T47D (cell line): Measurements from ENCODE around the gene MUS81.
"Not testable (repeated sequence)": the region's sequence is repeated elsewhere in the genome, so short reads cannot be mapped to it uniquely, and the experiment has no call there.

Source experiments
- DNase-seq, 2 experiments: peaks; one replicate each; pipeline versions ENCODE4 v3.0.0 to v3.0.0-alpha.2; 2011 to 2012; ENCODE audit warnings: low read depth in 1 of 2, low spot score in 1 of 2
- JUND ChIP-seq: IDR thresholded peaks from 2 replicates; pipeline ENCODE4 v1.6.1; 2012; ENCODE audit warnings: low read depth
- in situ Hi-C: cut with HindIII; loops from 2 replicates; pipeline ENCODE4 v1.10.0; 2016; ENCODE audit warnings: low sequenced_read_pairs, low pct_unique_long_range_greater_than_20kb

Gene MUS81

DNA sequence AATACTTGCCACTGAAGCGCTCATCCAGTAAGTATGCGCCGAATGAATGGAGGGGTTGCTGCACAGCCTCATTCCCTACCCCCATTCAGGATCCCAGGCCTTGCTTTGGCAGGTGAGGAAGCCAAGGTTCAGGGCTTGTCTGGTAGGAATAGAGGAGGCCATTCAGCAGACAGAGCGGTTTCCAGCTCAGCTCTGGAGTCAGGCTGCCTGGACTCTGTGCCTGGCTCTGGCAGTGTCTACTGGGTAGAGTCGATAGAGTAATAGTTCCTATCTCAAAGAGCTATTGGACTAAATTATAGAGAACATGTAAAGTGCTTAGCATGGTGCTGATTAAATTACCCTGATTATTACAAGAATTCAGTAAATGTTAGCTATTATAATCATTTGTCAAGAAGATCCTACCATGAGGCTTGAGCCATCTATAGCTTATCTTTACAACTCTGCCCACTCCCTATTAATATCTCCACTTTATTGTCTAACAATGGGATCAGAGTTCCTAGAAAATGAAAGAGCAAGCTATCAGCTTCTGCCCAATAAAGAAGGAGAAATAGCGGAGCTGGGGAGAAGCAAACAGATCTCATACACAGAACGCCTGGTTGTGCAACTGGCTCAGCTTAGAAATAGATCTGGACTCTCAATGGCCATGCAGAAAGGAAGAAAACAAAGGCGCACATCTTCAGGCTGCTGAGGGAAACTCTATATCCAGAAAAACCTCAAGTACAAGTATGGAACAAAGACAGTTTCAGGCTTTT lies 33.1 kb upstream of the MUS81 start:
- TF ChIP-seq JUND, result no peak
- in situ Hi-C loops, result no loop called here
- DNase-seq, result no peak

DNA sequence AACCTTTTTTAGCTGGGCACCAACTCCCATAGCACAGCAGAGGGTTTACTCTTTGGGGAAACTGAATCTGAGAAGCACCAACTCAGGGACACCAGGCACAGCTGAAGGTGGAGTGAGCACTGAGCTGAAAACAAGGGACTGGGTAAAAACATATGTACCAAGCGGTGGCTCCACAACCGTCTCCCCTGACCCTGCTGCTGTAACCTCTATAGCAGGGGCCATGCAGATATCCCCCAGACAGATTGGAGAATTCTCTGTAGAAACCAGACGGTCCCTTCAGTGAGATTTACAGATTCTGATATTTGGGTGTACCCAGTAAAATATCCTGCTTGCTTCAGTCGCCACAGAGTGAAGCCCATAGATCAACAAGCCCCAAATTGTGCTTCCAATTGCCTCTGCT lies 30.8 kb upstream of the MUS81 start:
- in situ Hi-C loops, result no loop called here
- no peak for DNase-seq
- TF ChIP-seq JUND, result no peak

GRCh38 chr11:65832231-65832630 lies 28.0 kb upstream of the MUS81 start:
- in situ Hi-C loops, DNase-seq: not testable (repeated sequence)

DNA sequence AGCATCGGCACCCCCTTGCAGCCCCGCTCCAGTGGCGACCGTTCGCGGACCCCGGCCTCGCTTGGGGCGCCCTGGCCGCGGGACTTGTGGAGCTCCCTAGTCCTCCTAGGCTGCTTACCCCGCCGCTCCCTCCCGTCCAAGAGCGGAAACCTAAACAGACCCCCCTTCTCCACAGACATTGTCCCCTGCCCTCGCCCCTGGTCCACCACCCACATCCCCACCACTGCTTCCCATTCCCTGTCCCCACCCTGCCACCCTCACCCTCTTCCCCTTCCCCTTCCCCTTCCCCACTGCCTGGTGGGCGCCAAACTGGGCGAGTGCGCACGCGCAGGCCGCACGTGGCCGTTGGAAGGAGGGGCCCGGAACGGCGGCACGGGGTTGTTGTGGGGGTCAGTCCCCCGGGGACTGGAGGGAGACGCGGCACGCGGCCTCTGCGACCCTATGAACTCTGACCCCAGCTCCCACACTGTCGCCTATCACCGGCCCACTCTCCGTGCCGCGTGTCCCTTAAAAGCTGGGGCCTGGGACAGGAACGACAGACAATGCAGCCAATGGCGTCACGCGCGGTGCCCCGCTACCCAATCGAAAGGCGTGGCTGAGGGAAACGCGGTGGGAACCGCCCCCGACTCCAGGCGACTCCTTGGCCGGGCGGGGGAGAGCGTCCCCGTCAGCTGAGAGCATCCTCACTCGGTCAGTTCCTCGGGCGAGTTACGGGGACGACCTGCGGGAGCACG lies 26.8 kb upstream of the MUS81 start, which contains the start of gene SNX32:
TSS of gene SNX32 (plus strand) at position 667 of the 734 bp plus-strand sequence. CDS start 103 bp downstream, outside the sequence.
- TF ChIP-seq JUND, result no peak
- in situ Hi-C loops, result no loop called here
- no peak for DNase-seq

- in situ Hi-C loops, result no loop called here
These were observed 26.0 kb upstream of the MUS81 start for GRCh38 chr11:65834202-65834601.

GRCh38 chr11:65842144-65842543 lies 18.1 kb upstream of the MUS81 start:
- in situ Hi-C loops, result no loop called here
- no peak for TF ChIP-seq JUND
- peak in 1 of 2 experiments; percentile 24 for DNase-seq

More at GRCh38 chr11:65834202-65834601, 26.0 kb upstream of the MUS81 start:
- TF ChIP-seq JUND, result no peak
- DNase-seq, result no peak

- in situ Hi-C loops, result no loop called here
- peak in 1 of 2 experiments; percentile 58 for DNase-seq
- no peak for TF ChIP-seq JUND
These were observed 16.4 kb upstream of the MUS81 start for GRCh38 chr11:65843811-65844210.

- in situ Hi-C loops, result no loop called here
- no peak for TF ChIP-seq JUND
- no peak for DNase-seq
These were observed 15.9 kb upstream of the MUS81 start for GRCh38 chr11:65844231-65844872.

DNA sequence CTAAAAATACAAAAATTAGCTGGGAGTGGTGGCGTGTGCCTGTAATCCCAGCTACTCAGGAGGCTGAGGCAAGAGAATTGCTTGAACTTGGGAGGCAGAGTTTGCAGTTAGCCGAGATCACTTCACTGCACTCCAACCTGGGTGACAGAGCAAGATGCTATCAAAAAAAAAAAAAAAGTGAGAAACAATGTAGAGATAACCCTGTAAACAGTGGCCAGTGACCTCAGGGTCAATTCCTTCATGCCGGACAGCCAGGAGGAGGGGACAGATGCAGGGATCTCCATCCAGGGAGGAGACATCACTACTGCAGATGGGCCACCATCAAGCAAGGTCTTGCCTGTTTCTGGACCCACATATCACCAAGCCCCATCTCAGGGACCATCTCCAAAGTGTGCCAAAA lies 12.5 kb upstream of the MUS81 start:
- DNase-seq, result no peak
- TF ChIP-seq JUND, result no peak
- in situ Hi-C loops, result no loop called here

DNA sequence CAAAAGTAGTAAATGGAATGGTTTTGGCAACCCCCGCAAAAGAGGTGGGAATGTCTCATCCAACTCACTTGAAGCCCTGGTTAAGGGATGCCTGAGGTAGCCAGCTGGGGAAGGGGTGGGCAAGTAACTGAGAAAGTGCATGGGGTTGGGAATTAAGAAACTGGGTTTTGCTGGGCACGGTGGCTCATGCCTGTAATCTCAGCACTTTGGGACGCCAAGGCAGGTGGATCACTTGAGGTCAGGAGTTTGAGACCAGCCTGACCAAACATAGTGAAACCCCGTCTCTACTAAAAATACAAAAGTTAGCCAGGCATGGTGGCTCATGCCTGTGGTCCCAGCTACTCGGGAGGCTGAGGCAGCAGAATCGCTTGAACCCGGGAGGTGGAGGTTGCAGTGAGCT lies 11.5 kb upstream of the MUS81 start:
- in situ Hi-C loops, DNase-seq: not testable (repeated sequence)

GRCh38 chr11:65849366-65849765 lies 10.9 kb upstream of the MUS81 start:
- no peak for TF ChIP-seq JUND
- in situ Hi-C loops, result no loop called here
- no peak for DNase-seq

DNA sequence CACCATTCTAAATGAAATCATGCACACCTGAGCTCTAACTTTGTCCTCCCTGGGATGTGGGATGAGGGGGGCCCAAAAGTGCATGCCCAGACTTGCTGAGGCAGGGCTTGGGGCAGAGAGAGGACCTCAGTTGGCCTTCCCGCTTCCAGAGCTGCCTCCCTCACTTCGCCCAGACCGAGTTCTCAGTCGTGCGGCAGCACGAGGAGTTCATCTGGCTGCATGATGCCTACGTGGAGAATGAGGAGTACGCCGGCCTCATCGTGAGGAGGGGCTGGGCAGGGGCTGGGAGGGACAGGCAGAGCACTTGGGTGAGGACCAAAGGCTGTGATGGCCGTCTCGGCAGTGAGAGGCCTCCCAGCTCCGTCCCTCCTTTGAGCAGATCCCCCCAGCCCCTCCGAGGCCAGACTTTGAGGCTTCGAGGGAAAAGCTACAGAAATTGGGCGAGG lies 10.4 kb upstream of the MUS81 start:
- TF ChIP-seq JUND, result no peak
- in situ Hi-C loops, result no loop called here
- no peak for DNase-seq
